HG03103 (cell line): ENCODE measurements around the gene NES.

Experiments
- ATAC-seq: cut with Tn5 transposase; IDR thresholded peaks from one replicate; pipeline ENCODE4 v1.9.1; 2021; ENCODE audit warnings: low read depth; ENCODE audit not compliant: unreplicated experiment

Gene NES, protein sequence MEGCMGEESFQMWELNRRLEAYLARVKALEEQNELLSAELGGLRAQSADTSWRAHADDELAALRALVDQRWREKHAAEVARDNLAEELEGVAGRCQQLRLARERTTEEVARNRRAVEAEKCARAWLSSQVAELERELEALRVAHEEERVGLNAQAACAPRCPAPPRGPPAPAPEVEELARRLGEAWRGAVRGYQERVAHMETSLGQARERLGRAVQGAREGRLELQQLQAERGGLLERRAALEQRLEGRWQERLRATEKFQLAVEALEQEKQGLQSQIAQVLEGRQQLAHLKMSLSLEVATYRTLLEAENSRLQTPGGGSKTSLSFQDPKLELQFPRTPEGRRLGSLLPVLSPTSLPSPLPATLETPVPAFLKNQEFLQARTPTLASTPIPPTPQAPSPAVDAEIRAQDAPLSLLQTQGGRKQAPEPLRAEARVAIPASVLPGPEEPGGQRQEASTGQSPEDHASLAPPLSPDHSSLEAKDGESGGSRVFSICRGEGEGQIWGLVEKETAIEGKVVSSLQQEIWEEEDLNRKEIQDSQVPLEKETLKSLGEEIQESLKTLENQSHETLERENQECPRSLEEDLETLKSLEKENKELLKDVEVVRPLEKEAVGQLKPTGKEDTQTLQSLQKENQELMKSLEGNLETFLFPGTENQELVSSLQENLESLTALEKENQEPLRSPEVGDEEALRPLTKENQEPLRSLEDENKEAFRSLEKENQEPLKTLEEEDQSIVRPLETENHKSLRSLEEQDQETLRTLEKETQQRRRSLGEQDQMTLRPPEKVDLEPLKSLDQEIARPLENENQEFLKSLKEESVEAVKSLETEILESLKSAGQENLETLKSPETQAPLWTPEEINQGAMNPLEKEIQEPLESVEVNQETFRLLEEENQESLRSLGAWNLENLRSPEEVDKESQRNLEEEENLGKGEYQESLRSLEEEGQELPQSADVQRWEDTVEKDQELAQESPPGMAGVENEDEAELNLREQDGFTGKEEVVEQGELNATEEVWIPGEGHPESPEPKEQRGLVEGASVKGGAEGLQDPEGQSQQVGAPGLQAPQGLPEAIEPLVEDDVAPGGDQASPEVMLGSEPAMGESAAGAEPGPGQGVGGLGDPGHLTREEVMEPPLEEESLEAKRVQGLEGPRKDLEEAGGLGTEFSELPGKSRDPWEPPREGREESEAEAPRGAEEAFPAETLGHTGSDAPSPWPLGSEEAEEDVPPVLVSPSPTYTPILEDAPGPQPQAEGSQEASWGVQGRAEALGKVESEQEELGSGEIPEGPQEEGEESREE (N-terminal part only)

DNA sequence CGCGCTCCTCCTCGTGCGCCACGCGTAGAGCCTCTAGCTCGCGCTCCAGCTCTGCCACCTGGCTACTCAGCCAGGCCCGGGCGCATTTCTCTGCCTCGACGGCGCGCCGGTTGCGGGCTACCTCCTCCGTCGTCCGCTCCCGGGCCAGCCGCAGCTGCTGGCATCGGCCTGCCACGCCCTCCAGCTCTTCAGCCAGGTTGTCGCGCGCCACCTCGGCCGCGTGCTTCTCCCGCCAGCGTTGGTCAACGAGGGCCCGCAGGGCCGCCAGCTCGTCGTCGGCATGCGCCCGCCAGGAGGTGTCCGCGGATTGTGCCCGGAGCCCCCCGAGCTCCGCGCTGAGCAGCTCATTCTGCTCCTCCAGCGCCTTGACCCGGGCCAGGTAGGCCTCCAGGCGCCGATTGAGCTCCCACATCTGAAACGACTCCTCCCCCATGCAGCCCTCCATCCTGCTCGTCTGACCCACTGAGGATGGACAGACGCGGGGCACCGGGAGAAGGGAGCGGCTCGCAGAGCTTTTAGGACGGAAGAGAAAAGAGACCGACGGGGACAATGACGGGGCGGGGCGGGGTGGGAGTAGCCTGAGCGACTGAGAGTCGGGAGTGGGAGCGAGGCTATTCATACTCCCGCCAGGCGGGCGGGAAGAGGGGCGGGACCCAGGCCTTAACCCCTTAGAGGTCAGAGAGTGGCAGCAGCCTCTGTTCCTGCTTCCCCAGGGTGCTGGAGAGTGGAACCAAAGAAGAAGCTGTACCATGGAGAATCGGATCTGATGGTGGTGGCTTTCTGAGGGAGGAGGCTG, at the start of gene NES:
NES (minus strand) TSS at position 588 of the 796 bp plus-strand sequence; CDS start at position 445, 143 bp downstream.
- ATAC-seq: no peak

DNA sequence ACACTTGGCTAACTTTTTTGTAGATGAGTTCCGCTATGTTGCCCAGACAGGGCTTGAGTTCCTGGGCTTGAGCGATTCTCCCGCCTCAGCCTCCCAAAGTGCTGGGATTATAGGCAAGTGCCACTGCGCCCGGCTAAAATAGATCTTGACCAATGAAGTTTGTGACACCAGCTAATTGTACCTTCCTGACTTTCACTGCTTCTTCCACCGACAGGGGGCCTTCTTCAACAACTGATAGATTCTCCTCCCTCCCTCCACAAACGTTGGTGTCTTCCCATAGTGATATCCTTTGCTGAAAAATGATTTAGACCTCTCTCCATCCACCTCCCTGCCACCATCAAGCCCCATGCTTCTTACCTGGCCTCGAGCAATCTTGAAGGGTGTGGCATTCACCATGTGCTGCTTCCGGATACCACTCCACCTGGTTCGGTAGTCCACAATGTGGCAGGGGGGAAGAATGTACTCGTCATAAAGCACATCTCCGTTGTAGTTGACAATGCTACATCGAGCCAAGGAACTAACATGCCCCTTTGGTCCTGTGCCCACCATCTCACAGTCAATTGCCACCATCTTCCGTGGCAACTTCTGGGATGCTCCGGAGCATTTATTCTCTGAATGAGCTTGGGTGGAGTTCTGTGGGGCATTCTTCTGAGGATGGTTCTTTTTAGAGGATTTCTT, 49.5 kb upstream of the NES start:
- no peak for ATAC-seq

DNA sequence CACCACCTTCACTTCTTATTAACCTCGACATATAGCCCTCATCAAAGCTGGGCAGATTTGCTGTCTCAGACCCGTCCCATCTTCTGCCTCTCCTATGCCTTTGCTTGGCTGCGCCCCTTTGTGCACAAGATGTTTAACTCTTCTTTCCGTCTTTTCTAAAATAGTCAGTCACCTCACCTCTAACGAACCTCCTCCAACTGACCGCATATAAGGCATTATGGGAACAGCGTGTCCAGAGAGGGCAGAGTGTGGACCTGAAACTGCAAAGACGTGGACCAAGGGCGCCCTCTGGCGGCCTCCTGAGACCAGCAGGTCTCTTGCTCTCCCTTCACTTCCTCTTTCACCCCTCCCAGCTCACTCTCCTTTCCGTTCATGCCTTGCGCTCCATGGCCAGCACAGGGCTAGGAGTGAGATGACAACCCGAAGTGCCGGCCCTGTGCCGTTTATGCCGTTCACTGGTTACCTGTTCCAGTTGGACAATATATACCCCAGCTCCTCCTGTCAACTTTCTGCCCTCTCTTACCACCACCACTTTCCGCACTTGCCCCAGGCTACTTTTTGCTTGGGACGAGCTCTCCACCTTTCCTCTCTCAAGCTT, 48.6 kb upstream of the NES start:
- ATAC-seq: no peak

GRCh38 chr1:156721535-156721934, 44.3 kb upstream of the NES start:
- no peak for ATAC-seq

DNA sequence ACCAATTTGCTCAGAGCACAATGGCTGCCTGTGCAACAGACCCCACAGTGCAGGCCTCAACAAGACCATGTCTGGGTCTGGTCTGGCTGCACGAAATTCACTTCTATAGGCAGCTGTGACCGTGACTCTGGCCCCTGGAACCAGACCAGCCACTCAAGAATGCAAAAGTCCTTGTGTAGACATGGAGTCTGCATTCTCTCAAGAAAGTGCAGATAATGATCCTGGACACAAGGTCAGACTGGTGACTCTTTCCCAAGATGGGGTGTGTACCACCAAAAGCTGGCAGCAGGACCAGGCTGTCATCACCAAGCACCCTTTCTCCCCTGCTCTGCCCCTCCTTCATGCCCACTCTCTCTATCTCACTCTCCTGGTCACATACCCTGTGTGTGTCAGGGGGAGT, 43.9 kb upstream of the NES start:
- no peak for ATAC-seq

- ATAC-seq: no peak
Observed at GRCh38 chr1:156717351-156717750, 40.1 kb upstream of the NES start.

GRCh38 chr1:156714830-156715229, 37.6 kb upstream of the NES start:
- no peak for ATAC-seq

DNA sequence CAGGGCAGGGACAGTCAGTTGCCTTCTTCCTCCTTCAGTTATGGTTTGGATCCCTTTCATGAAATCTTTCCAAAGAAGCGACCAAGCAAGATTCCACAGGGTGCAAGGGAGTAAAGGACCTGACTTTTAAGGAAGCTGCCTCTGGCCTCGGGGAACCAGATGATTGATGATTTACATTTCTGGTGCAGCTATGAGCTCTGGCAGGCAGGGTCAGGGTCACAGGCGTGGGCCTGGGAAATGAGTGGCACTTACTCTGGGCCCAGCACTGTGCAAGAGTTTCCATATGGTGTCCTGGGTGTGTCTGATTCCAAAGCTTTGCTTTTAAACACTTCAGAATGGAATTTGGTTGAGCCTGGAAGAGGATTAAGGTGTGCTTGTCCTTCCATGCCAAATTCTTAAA, 35.4 kb upstream of the NES start:
- ATAC-seq: no peak

- ATAC-seq: no peak
Observed at GRCh38 chr1:156711011-156711817, 34.0 kb upstream of the NES start.

DNA sequence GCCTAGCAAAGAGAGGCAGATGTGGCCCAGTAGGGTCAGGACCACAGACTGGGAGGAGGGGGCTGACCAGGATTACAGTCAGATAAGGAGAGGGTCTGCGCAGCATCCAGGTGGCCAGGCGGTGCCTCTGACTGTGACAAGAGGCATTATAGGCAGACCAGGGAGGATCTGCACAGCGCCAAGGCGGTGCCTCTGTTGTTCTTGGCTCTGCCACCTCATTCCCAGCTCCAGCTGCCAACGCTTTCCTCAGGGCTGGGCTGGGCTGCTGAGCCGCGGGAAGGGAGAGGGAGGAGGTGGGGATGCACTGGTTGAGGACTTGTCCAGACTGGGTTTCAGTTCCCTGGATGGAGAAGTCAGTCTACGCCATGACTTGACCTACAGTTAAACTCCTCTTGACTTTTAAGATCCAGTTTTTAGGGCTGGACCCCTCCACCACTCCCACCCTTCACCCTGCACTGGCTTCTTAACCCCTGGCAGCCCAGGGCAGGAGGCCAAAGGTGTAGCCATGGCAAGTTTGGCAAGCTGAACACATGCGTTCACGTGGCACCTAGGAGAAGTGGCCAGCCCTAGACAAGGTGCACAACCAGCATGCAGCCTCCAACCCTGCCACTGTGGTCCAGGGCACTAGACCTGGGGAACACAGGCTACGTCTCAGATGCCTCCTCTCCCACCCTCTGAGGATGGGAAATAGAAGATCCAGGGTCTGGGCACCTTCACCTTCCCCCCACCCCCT, 32.7 kb upstream of the NES start:
- ATAC-seq: no peak

- ATAC-seq: no peak
Observed at GRCh38 chr1:156709031-156709430, 31.8 kb upstream of the NES start.

DNA sequence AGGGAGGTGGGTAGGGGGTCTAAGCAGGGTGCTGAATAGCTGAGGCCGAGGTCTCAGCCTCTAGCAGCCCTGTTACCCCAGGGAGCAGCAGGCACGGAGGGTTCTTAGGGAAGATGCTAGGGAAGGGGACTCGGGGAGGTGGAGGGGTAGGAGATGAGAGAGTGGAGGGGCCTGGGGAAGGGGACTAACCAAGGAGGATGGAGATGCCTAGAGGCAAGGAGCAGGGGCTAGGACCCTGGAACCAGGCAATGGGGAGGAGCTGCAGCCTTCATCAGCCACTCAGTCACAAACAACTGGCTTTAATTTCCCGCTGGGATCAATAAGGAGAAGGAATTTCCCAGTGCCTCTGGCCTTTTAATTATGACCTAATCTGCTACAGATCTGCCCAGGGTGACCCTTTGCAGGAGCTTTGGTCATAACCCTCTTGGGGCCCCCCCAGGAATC, 31.0 kb upstream of the NES start:
- no peak for ATAC-seq

DNA sequence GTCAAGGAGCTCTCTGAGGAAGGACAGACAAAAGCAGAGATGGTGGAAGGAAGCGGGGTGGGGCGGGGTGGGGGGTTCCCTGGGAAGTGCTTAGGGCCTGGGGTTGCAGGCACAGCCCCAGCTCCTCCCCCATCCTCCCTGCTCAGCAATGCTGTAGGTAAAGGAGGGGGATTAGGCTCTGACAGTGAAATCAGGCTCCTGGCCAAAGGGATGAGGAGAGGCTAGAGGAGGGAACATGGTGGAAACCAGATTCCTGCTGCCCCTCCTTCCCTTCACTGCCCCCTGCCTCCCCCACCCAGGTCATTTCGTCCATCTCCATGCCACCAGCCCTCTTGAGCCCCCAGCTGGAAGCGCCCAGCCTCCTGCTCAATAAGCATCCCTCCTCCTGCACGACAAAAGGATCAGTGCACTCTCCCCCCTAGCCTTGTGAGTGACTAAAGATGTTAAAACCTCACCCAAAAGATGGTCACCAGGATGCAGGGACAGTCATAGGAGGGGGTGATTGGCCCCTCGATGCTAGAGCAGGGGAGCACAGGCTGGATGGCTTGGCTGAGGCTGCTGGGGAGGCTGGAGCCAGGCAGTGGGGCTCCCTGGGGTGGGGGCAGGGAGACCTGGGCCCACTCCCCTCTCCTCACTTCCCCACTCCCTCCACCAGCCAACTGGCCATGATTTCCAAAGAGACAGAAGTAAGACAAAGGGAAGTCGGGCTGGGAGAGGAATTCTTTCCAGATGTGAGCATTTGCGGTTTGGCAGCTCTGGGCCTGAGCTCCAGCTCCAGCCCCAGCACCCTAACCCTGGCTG, 30.4 kb upstream of the NES start:
- no peak for ATAC-seq

DNA sequence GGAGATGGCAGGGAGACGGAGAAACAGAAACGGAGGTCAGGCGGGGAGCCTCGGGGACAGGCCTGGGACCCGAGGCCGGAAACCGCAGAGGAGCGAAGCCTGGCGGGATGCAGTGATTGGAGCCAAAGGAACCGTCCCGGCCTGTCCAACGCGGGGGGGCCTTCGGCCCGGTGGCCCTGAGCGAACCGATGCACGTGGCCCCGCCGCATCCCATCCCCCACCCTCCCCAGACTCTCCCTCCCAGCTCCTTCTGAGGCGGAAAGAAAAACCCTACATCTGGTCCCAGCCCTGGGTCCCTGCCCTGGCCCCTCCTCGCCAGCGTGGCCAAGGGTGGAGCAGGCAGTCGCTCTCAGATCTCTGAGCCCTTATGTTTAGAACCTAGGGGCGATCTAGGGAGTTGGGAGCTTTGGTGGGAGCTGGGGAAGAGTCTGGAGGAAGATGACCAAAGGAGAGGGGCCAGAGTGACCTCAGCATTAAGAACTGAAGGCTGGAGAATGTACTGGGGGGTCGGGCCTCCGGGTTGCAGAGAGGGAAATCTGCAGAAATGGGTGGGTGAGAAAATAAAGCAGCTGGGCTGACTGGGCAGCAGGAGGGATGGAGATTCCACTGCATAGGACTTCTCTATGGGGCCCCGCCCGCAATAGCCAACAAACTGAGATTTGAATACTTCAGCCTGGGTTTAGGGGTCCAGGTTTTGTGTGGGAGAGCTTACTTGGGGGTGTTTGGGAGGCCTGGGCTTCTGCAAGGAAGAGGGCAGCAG, 29.6 kb upstream of the NES start:
- no peak for ATAC-seq

GRCh38 chr1:156705918-156706656, 28.9 kb upstream of the NES start:
- ATAC-seq: no peak
